Ishikawa (cell line): Measurements from ENCODE around the gene GIPC1.

ENCODE experiments used
- CEBPB ChIP-seq: IDR thresholded peaks from 2 replicates; pipeline ENCODE4 v1.6.1; 2012
- CREB1 ChIP-seq: IDR thresholded peaks from 2 replicates; pipeline ENCODE4 v1.6.1; 2012; ENCODE audit warnings: low read depth
- EGR1 ChIP-seq: IDR thresholded peaks from 2 replicates; pipeline ENCODE4 v1.6.1; 2012
- EP300 ChIP-seq: IDR thresholded peaks from 2 replicates; pipeline ENCODE4 v1.6.1; 2012; ENCODE audit warnings: borderline replicate concordance
- FOXM1 ChIP-seq: IDR thresholded peaks from 2 replicates; pipeline ENCODE4 v1.6.1; 2012; ENCODE audit warnings: low read depth, borderline replicate concordance
- NFIC ChIP-seq: IDR thresholded peaks from 2 replicates; pipeline ENCODE4 v1.6.1; 2012
- RAD21 ChIP-seq: IDR thresholded peaks from 2 replicates; pipeline ENCODE4 v1.6.1; 2012; ENCODE audit warnings: low read depth
- TAF1 ChIP-seq: IDR thresholded peaks from 2 replicates; pipeline ENCODE4 v1.6.1; 2012; ENCODE audit warnings: low read depth, mild to moderate bottlenecking
- TCF12 ChIP-seq: IDR thresholded peaks from 2 replicates; pipeline ENCODE4 v1.6.1; 2012; ENCODE audit warnings: low read depth
- TEAD4 ChIP-seq: IDR thresholded peaks from 2 replicates; pipeline ENCODE4 v1.6.1; 2012
- YY1 ChIP-seq: IDR thresholded peaks from 2 replicates; pipeline ENCODE4 v1.6.1; 2012; ENCODE audit warnings: low read depth
- ZBTB7A ChIP-seq: IDR thresholded peaks from 2 replicates; pipeline ENCODE4 v1.6.1; 2012; ENCODE audit warnings: low read depth
- TF ChIP-seq, protein P1 (sequence below): IDR thresholded peaks from 2 replicates; pipeline ENCODE4 v1.6.1; 2012
- TF ChIP-seq, protein P2 (sequence below): IDR thresholded peaks from 2 replicates; pipeline ENCODE4 v1.6.1; 2012; ENCODE audit warnings: low read depth, mild to moderate bottlenecking
- TF ChIP-seq, protein P3 (sequence below): IDR thresholded peaks from 2 replicates; pipeline ENCODE4 v1.6.1; 2012

The GIPC1 gene

DNA sequence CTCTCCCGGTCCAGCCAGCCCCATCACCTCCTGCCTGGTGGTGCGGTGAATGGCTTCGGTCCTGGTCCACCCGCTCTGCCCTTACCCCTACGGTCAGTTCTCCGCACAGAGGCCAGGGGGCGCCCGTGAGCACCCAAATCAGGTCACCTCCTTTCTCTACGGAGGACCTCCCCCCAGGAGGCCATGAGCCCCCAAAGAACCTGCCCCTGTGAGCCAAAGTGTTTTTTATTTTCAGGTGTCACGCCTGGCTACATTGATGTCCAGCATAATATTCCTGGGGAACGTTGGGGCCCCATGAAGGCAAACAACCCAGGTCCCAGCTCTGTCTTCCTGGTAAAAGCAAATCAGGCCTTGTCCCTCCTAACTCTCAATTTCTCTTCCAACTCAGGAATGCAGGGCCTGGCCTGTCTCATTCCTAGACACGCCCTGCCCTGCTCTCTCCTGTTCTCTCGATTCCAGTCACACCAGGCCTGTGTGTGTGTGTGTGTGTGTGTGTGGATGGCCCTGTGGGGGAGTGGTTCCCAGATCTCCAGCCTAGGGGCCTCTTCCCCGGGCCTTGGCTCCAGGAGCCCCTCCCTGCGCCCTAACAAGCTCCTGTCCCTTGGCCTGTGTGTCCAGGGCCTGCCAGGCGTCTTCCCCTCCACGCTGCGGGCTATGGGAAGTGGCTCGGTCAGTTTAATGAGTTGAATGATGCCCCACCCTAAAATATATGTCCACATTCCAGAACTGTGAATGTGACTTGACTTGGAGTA, 9.7 kb upstream of the GIPC1 start:
- TF ChIP-seq RAD21, result peak; percentile 38; the same call in 1 of the 2 replicates
- no peak for TF ChIP-seq EGR1
- TF ChIP-seq ZBTB7A, result peak; percentile 30; the same call in 1 of the 2 replicates
- peak; percentile 44; the same call in 1 of the 2 replicates for TF ChIP-seq TEAD4

DNA sequence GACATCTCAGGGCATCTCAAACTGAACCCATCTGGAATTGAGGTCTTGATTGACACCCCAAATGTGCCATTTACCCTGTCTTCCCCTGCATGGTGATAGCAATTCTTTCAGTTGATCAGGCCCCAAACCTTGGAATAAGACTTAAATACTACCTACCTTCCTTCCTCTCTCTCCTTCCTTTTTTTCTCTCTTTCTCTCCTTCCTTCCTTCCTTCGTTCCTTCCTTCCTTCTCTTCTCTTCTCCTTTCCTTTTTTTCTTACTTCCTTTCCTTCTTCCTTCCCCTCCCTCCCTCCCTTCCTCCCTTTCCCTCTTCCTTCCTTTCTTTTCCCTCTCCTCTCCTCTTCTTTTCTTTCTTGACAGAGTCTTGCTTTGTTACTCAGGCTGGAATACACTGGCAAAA, 7.4 kb upstream of the GIPC1 start:
- TF ChIP-seq EGR1, result no peak

DNA sequence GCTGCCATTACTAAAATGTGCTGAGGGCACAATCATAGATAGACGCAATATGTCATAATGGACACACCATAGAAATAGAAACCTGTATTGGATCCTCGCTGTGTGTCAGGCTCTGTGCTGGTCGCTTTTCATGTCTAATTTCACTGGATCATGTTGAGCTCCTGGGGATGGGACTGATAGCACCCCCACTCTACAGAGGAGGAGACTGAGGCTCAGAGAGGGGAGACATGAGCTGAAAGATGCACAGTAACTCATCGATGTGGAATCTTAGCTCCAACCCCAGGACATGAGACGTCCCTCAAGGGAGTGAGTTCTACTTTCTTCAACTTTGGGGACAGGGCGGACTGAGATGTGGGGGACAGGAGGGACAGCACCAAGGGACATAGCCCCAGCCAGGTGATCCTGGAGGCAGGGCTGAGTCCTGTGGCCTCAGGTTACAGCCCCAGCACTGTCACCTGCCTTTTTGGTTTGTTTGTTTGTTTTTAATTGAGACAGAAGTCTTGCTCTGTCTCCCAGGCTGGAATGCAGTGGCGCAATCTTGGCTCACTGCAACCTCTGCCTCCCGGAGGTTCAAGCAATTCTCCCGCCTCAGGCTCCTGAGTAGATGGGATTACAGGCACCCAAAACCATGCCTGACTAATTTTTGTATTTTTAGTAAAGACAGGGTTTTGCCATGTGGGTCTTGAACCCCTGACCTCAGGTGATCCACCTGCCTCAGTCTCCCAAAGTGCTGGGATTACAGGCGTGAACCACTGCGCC, 6.6 kb upstream of the GIPC1 start:
- TF ChIP-seq FOXM1, result no peak
- TF ChIP-seq ZBTB7A, result no peak
- no peak for TF ChIP-seq EGR1
- TF ChIP-seq EP300, result no peak
- TF ChIP-seq CREB1, result no peak
- TF ChIP-seq RAD21, result no peak
- TF ChIP-seq, protein P1, sequence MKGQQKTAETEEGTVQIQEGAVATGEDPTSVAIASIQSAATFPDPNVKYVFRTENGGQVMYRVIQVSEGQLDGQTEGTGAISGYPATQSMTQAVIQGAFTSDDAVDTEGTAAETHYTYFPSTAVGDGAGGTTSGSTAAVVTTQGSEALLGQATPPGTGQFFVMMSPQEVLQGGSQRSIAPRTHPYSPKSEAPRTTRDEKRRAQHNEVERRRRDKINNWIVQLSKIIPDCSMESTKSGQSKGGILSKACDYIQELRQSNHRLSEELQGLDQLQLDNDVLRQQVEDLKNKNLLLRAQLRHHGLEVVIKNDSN, result no peak
- no peak for TF ChIP-seq TCF12
- no peak for TF ChIP-seq YY1
- TF ChIP-seq NFIC, result no peak
- TF ChIP-seq TEAD4, result peak; percentile 20; the same call in 1 of the 2 replicates
- peak; percentile 82 for TF ChIP-seq CEBPB
- TF ChIP-seq, protein P2, sequence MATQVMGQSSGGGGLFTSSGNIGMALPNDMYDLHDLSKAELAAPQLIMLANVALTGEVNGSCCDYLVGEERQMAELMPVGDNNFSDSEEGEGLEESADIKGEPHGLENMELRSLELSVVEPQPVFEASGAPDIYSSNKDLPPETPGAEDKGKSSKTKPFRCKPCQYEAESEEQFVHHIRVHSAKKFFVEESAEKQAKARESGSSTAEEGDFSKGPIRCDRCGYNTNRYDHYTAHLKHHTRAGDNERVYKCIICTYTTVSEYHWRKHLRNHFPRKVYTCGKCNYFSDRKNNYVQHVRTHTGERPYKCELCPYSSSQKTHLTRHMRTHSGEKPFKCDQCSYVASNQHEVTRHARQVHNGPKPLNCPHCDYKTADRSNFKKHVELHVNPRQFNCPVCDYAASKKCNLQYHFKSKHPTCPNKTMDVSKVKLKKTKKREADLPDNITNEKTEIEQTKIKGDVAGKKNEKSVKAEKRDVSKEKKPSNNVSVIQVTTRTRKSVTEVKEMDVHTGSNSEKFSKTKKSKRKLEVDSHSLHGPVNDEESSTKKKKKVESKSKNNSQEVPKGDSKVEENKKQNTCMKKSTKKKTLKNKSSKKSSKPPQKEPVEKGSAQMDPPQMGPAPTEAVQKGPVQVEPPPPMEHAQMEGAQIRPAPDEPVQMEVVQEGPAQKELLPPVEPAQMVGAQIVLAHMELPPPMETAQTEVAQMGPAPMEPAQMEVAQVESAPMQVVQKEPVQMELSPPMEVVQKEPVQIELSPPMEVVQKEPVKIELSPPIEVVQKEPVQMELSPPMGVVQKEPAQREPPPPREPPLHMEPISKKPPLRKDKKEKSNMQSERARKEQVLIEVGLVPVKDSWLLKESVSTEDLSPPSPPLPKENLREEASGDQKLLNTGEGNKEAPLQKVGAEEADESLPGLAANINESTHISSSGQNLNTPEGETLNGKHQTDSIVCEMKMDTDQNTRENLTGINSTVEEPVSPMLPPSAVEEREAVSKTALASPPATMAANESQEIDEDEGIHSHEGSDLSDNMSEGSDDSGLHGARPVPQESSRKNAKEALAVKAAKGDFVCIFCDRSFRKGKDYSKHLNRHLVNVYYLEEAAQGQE, result no peak
- no peak for TF ChIP-seq TAF1
- TF ChIP-seq, protein P3, sequence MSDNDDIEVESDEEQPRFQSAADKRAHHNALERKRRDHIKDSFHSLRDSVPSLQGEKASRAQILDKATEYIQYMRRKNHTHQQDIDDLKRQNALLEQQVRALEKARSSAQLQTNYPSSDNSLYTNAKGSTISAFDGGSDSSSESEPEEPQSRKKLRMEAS, result no peak

DNA sequence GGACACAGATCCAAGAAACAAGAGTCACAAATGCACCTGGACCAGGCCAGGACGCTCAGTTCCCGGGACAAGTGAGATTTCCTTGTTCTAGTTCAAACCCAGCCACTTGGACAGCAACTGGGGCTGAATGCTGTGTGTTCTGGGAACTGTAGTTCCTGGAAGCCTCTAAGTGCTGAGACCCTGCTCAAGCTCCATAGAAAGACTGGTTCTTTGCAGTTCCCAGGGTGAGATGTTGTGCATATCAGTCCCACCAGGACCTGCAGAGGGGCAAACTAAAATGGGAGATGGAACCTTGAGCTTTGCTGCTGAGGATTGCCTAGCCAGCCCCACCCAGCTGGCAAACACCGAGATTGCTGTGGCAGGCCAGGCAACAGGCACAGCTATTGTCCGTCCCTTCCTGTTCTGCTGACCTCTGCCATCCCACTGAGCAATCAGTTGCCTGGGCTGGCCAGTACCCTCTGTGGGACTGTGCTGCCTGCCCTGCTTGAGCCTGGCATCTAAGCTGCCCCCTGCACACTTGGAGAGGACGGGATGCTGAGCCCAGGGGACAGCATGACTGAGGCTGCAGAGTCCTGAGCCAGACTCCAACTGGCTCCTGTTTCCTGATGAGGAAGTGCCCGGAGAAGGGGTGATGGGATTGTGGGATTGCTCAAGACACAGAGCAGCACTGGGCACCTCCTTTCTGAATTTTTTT, 1.4 kb upstream of the GIPC1 start:
- TF ChIP-seq CEBPB, result 0 out of 2 replicates have a peak, but pooled peaks have one; percentile 23
- TF ChIP-seq FOXM1, result no peak
- TF ChIP-seq, protein P2, result peak; percentile 23; the same call in 1 of the 2 replicates

DNA sequence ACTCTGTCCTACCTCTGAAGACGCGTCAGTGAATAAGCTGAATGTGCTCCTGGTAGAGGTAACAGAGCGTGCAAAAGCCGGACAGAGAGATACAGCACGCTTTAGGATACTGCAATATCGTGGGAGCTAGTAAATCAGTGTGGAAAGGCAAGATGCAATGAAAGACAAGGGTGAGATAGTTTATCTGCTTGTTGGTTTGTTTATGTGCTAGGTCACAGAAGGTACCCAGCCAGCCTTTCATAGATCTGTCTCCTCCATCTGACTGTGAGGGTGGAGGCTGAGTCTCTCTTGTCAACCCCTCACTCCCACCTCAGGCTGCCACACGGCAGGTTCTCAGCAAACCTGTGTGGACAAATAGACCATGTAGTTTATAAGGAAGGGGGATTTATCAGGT, 904 bp upstream of the GIPC1 start:
- TF ChIP-seq CREB1, result no peak
- TF ChIP-seq EP300, result no peak

DNA sequence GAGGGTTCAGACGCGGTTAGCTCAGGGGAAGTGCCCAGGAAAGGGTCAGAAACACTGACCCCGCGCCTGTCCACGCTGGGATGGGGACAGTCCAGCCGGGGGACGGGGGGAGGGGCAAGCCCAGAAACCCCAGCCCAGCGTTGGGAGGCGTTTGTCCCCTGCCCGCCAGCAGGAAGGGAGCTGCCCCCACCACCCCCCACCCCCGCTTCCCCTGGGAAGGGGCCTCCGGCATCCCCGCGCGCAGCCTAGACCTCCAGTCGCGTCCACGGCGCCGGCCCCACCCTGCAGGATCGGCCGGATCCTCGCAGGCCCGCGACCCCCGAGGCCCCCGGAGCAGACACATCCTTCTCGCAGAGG, 277 bp downstream of the GIPC1 start:
- TF ChIP-seq ZBTB7A (no peak), EGR1 (no peak), FOXM1 (no peak), CEBPB (no peak), TCF12 (no peak), CREB1 (no peak), EP300 (no peak), TAF1 (no peak), RAD21 (no peak), YY1 (no peak), TEAD4 (no peak), NFIC (no peak)
- TF ChIP-seq, protein P2, result no peak
- TF ChIP-seq, protein P1, result no peak
- TF ChIP-seq, protein P3, result no peak
